H9 (cell line): ENCODE data around the gene ZSWIM8. TPM values are rescaled to one million over a fixed set of nuclear protein-coding genes. Genes with fewer than 3 reads are reported as not detected.

ENCODE experiments used
- DNase-seq: peaks from one replicate; pipeline ENCODE4 v3.0.0-alpha.2; 2017
- H2AFZ ChIP-seq: one replicate; pipeline ENCODE4 v1.6.1; 2013; ENCODE audit warnings: mild to moderate bottlenecking, low read length, control low read depth, moderate library complexity
- H2AK5ac ChIP-seq: 2 replicates; pipeline ENCODE4 v1.6.1; 2013; ENCODE audit warnings: low read length, control low read depth, mixed read lengths; ENCODE audit not compliant: insufficient read length
- H2BK120ac ChIP-seq: one replicate; pipeline ENCODE4 v1.6.1; 2013; ENCODE audit warnings: low read depth, mild to moderate bottlenecking, low read length, control low read depth, inconsistent platforms; ENCODE audit not compliant: poor library complexity, severe bottlenecking
- H2BK12ac ChIP-seq: 2 replicates; pipeline ENCODE4 v1.6.1; 2013; ENCODE audit warnings: low read length, control low read depth, mixed read lengths, low read depth; ENCODE audit not compliant: insufficient read length
- H2BK15ac ChIP-seq: 2 replicates; pipeline ENCODE4 v1.6.1; 2013; ENCODE audit warnings: low read depth, low read length, control low read depth
- H2BK20ac ChIP-seq: one replicate; pipeline ENCODE4 v1.6.1; 2013; ENCODE audit warnings: low read depth, mild to moderate bottlenecking, low read length, control low read depth, inconsistent platforms; ENCODE audit not compliant: poor library complexity, severe bottlenecking
- H2BK5ac ChIP-seq: 2 replicates; pipeline ENCODE4 v1.6.1; 2013; ENCODE audit warnings: low read length, control low read depth, mixed read lengths; ENCODE audit not compliant: insufficient read length
- H3K14ac ChIP-seq: 2 replicates; pipeline ENCODE4 v1.6.1; 2013; ENCODE audit warnings: low read length, control low read depth; ENCODE audit not compliant: insufficient read depth
- H3K18ac ChIP-seq: 2 replicates; pipeline ENCODE4 v1.6.1; 2013; ENCODE audit warnings: low read depth, mild to moderate bottlenecking, mixed read lengths, low read length, control low read depth; ENCODE audit not compliant: insufficient read length
- H3K23ac ChIP-seq: 2 replicates; pipeline ENCODE4 v1.6.1; 2013; ENCODE audit warnings: low read length, control low read depth, mixed read lengths, low read depth; ENCODE audit not compliant: insufficient read length
- H3K23me2 ChIP-seq: 2 replicates; pipeline ENCODE4 v1.6.1; 2013; ENCODE audit warnings: low read depth, mild to moderate bottlenecking, mixed read lengths, low read length, control low read depth; ENCODE audit not compliant: insufficient read length, poor library complexity, severe bottlenecking
- H3K27ac ChIP-seq: 2 replicates; pipeline ENCODE4 v1.5.1; 2013; ENCODE audit warnings: low read length, control low read depth, mixed read lengths, low read depth; ENCODE audit not compliant: insufficient read length
- H3K27me3 ChIP-seq: 2 replicates; pipeline ENCODE4 v1.6.1; 2013; ENCODE audit warnings: low read length, control low read depth, inconsistent platforms; ENCODE audit not compliant: insufficient read depth
- H3K4ac ChIP-seq: 2 replicates; pipeline ENCODE4 v1.6.1; 2013; ENCODE audit warnings: low read depth, mild to moderate bottlenecking, control low read depth, inconsistent platforms, low read length, moderate library complexity
- H3K4me1 ChIP-seq: 2 replicates; pipeline ENCODE4 v1.6.1; 2013; ENCODE audit warnings: low read length, control low read depth, inconsistent platforms; ENCODE audit not compliant: insufficient read depth
- H3K4me2 ChIP-seq: 2 replicates; pipeline ENCODE4 v1.6.1; 2013; ENCODE audit warnings: low read length, control low read depth, mixed read lengths; ENCODE audit not compliant: insufficient read length, insufficient read depth
- H3K56ac ChIP-seq: 2 replicates; pipeline ENCODE4 v1.6.1; 2013; ENCODE audit warnings: low read depth, mild to moderate bottlenecking, mixed read lengths, low read length, control low read depth; ENCODE audit not compliant: insufficient read length
- H3K79me1 ChIP-seq: 2 replicates; pipeline ENCODE4 v1.6.1; 2013; ENCODE audit warnings: low read depth, mild to moderate bottlenecking, moderate library complexity, low read length, control low read depth, inconsistent platforms; ENCODE audit not compliant: insufficient read depth, poor library complexity, severe bottlenecking
- H3K79me2 ChIP-seq: 2 replicates; pipeline ENCODE4 v1.6.1; 2013; ENCODE audit warnings: low read length, control low read depth, inconsistent platforms; ENCODE audit not compliant: insufficient read depth
- H3K9ac ChIP-seq: 2 replicates; pipeline ENCODE4 v1.6.1; 2013; ENCODE audit warnings: low read length, control low read depth, mixed read lengths; ENCODE audit not compliant: insufficient read length; ENCODE audit errors: extremely low read depth
- H3K9me3 ChIP-seq: one replicate; pipeline ENCODE4 v1.6.1; 2013; ENCODE audit warnings: low read depth, low read length, inconsistent platforms; ENCODE audit not compliant: control insufficient read depth
- H3T11ph ChIP-seq: one replicate; pipeline ENCODE4 v1.6.1; 2013; ENCODE audit warnings: mild to moderate bottlenecking, low read length, control low read depth, inconsistent platforms
- H4K20me1 ChIP-seq: one replicate; pipeline ENCODE4 v1.6.1; 2013; ENCODE audit not compliant: control insufficient read depth, insufficient read length, insufficient read depth
- H4K5ac ChIP-seq: 2 replicates; pipeline ENCODE4 v1.6.1; 2013; ENCODE audit warnings: low read depth, mild to moderate bottlenecking, mixed read lengths, low read length, control low read depth; ENCODE audit not compliant: insufficient read length
- H4K8ac ChIP-seq: replicated peaks from 2 replicates; pipeline ENCODE4 v1.6.1; 2013; ENCODE audit warnings: low read length, control low read depth, mixed read lengths, low read depth; ENCODE audit not compliant: insufficient read length
- H4K91ac ChIP-seq: 2 replicates; pipeline ENCODE4 v1.6.1; 2013; ENCODE audit warnings: low read depth, mild to moderate bottlenecking, moderate library complexity, mixed read lengths, low read length, control low read depth; ENCODE audit not compliant: insufficient read length
- H3K27ac Mint-ChIP-seq, 3 experiments: 2 replicates in 2 of 3; 3 replicates in 1 of 3; pipeline ENCODE4 v1.8.0; 2020 to 2021; ENCODE audit warnings: mixed read lengths in 3 of 3, mild to moderate bottlenecking in 1 of 3, moderate library complexity in 1 of 3
- H3K27me3 Mint-ChIP-seq: 2 replicates; pipeline ENCODE4 v1.8.0; 2021; ENCODE audit warnings: low read depth, mild to moderate bottlenecking, moderate library complexity, mixed read lengths
- H3K36me3 Mint-ChIP-seq, 3 experiments: 2 replicates in 2 of 3; 3 replicates in 1 of 3; pipeline ENCODE4 v1.8.0; 2020 to 2021; ENCODE audit warnings: low read depth in 3 of 3, mixed read lengths in 3 of 3; ENCODE audit not compliant: insufficient read depth in 1 of 3
- H3K4me1 Mint-ChIP-seq, 2 experiments: 2 replicates each; pipeline ENCODE4 v1.8.0; 2020; ENCODE audit warnings: mixed read lengths in 2 of 2
- H3K4me3 Mint-ChIP-seq, 2 experiments: 2 replicates in 1 of 2; 3 replicates in 1 of 2; pipeline ENCODE4 v1.8.0; 2020 to 2021; ENCODE audit warnings: mild to moderate bottlenecking in 2 of 2, mixed read lengths in 2 of 2, moderate library complexity in 1 of 2
- H3K9me3 Mint-ChIP-seq, 2 experiments: 2 replicates in 1 of 2; 3 replicates in 1 of 2; pipeline ENCODE4 v1.8.0; 2020; ENCODE audit warnings: mild to moderate bottlenecking in 2 of 2, mixed read lengths in 2 of 2, moderate library complexity in 1 of 2
- WGBS: extraction: QIAGEN DNeasy Blood & Tissue Kit; methylation state at CpG from one replicate; pipeline ENCODE4 v1.1.7; 2013; ENCODE audit warnings: missing lambda C conversion rate, low lambda C conversion rate, mixed read lengths; ENCODE audit not compliant: insufficient read length; ENCODE audit errors: extremely low coverage; 5-methylcytosine and 5-hydroxymethylcytosine counted together
- total RNA-seq: library from RNA; stranded (reverse); gene quantifications from 2 replicates; pipeline ENCODE4 v1.2.1, GENCODE V29; 2021
- TF ChIP-seq, protein P1 (sequence below): fragments of 200-600 bp; sonication (generic); conservative IDR thresholded peaks from 3 replicates; pipeline ENCODE4 v1.8.0; 2021; ENCODE audit warnings: antibody characterized with exemption, mild to moderate bottlenecking

Gene ZSWIM8
- total RNA-seq, 1 experiment from 2014 or later: 41.0 TPM

DNA sequence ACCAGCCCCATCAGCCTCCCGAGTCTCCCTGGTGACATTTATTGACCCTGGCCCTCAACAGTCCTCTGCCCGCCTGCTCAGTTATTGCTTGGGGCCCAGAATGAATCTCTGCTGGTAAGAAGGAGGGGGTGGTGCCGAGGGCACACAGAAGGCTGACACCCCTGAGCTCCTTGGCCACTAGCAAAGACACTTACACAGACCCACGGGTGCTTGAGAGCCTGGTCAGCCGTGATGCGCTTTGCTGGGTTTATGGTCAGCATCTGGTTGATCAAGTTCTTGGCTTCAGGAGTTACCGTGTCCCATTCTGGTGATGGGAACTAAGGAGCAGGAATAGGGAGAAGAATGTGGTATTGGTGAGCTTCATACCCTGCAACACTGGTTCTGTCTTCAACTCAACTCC is 61.6 kb downstream of the ZSWIM8 start:
- Histone ChIP-seq H3K4me2 (no peak overlapping the region), H3K14ac (no peak overlapping the region), H2BK12ac (no peak overlapping the region), H4K91ac (no peak overlapping the region), H3K23me2 (no peaks in the 10 kb centered on the region), H2AK5ac (no peak overlapping the region), H2BK15ac (no peak overlapping the region), H3K79me1 (no peaks in the 10 kb centered on the region), H3K9me3 (no peaks in the 10 kb centered on the region), H3T11ph (no peak overlapping the region), H2BK5ac (no peak overlapping the region), H3K4ac (no peak overlapping the region), H3K27me3 (no peaks in the 10 kb centered on the region), H3K18ac (no peak overlapping the region), H3K9ac (no peak overlapping the region), H3K56ac (no peak overlapping the region), H2AFZ (no peak overlapping the region), H3K4me1 (no peaks in the 10 kb centered on the region), H3K23ac (no peak overlapping the region), H2BK120ac (no peak overlapping the region), H4K8ac (no peak overlapping the region), H3K79me2 (no peaks in the 10 kb centered on the region), H3K27ac (no peak overlapping the region), H2BK20ac (no peak overlapping the region), H4K5ac (no peak overlapping the region), H4K20me1 (no peaks in the 10 kb centered on the region)
- no CpG with 5 or more reads among the region's 7 CpGs for WGBS
- no peaks in the 10 kb centered on the region for H3K27me3 Mint-ChIP-seq
- no peak overlapping the region for H3K27ac Mint-ChIP-seq
- no peak overlapping the region for H3K4me3 Mint-ChIP-seq
- DNase-seq: no peak
- H3K9me3 Mint-ChIP-seq: no peaks in the 10 kb centered on the region
- H3K4me1 Mint-ChIP-seq: peaks cover 8 to 9% of the 10 kb centered on the region in 2 experiments
- H3K36me3 Mint-ChIP-seq: peaks cover 23 to 70% (median 53%) of the 10 kb centered on the region in 3 experiments; a peak in 6 of 7 replicates
- TF ChIP-seq, protein P1, sequence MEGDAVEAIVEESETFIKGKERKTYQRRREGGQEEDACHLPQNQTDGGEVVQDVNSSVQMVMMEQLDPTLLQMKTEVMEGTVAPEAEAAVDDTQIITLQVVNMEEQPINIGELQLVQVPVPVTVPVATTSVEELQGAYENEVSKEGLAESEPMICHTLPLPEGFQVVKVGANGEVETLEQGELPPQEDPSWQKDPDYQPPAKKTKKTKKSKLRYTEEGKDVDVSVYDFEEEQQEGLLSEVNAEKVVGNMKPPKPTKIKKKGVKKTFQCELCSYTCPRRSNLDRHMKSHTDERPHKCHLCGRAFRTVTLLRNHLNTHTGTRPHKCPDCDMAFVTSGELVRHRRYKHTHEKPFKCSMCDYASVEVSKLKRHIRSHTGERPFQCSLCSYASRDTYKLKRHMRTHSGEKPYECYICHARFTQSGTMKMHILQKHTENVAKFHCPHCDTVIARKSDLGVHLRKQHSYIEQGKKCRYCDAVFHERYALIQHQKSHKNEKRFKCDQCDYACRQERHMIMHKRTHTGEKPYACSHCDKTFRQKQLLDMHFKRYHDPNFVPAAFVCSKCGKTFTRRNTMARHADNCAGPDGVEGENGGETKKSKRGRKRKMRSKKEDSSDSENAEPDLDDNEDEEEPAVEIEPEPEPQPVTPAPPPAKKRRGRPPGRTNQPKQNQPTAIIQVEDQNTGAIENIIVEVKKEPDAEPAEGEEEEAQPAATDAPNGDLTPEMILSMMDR: no peak
